GM12875 (cell line): ENCODE data around the gene MYLK.

ENCODE experiments used
- H3K4me3 ChIP-seq: one replicate; pipeline ENCODE4 v1.5.1; 2011; ENCODE audit warnings: low read depth, low read length, control low read depth
- TF ChIP-seq, protein P1 (sequence below): IDR thresholded peaks from 2 replicates; pipeline ENCODE4 v1.5.1; 2011; ENCODE audit warnings: low read depth, mild to moderate bottlenecking, control low read depth, inconsistent platforms, low read length, moderate library complexity, borderline replicate concordance; ENCODE audit not compliant: insufficient read depth

Gene MYLK

GRCh38 chr3:123790254-123791072 is 93.7 kb downstream of the MYLK start:
- TF ChIP-seq, protein P1, sequence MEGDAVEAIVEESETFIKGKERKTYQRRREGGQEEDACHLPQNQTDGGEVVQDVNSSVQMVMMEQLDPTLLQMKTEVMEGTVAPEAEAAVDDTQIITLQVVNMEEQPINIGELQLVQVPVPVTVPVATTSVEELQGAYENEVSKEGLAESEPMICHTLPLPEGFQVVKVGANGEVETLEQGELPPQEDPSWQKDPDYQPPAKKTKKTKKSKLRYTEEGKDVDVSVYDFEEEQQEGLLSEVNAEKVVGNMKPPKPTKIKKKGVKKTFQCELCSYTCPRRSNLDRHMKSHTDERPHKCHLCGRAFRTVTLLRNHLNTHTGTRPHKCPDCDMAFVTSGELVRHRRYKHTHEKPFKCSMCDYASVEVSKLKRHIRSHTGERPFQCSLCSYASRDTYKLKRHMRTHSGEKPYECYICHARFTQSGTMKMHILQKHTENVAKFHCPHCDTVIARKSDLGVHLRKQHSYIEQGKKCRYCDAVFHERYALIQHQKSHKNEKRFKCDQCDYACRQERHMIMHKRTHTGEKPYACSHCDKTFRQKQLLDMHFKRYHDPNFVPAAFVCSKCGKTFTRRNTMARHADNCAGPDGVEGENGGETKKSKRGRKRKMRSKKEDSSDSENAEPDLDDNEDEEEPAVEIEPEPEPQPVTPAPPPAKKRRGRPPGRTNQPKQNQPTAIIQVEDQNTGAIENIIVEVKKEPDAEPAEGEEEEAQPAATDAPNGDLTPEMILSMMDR, result no peak
- H3K4me3 ChIP-seq, result no peak overlapping the region

DNA sequence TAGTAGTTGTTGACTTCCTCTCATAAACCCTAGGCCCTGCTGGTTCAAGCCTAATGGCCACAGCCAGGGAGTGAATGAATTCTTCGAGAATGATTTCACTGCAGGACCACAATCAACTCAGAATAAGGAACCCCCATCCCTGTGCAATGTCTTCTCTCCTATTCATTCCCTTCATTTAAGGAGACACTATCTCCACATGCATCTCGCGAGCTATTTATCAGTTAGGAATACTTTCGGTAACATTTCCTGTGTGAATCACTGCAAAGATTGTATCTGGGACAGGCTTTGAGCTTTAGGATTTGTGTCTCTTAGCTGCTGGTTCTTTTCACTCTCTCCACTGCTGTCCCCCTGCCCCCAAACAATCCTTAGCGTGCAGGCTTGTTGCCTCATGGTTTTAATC is 94.4 kb downstream of the MYLK start:
- no peak overlapping the region for H3K4me3 ChIP-seq
- TF ChIP-seq, protein P1, result no peak

- TF ChIP-seq, protein P1, result no peak
- no peak overlapping the region for H3K4me3 ChIP-seq
Observed at GRCh38 chr3:123789160-123789559, 95.0 kb downstream of the MYLK start.

DNA sequence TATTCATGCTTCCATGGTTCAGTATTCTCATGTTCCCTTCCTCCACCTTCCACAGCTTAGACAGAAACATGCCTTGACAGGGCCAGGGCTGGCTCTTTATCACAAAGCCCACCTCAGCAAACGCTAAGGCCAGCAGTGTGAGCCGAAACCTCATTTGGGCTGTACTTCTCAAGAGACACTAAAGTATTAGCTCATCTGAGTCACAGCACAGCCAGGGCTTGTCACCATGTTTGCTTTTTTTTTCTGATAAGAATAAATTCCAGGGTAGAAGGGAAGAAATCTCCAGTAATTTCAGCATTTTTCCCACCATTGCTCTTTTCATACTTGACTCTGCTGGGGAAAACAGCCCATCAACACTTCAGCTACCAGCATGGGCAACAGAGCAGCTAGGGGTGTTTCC is 95.4 kb downstream of the MYLK start:
- no peak overlapping the region for H3K4me3 ChIP-seq
- TF ChIP-seq, protein P1, result no peak

DNA sequence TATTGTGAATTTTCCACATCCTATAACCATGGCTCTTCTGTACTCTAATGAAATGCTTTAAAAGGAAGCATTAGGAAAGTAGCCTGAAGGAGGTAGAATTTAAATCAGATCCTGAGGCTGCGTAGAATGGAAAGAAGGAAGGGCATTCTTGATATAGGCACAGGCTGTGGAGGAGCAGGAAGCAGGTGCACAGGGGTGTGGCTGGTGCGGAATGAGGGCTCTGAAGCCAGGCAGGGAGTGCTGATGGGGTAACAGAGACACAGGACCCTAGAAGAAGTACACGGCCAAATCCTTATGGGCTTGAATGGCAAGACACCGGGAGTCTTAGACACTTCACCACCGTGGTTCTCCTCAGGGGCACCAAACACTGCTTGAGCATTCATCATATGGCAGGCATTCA is 97.0 kb downstream of the MYLK start:
- H3K4me3 ChIP-seq, result no peak overlapping the region
- TF ChIP-seq, protein P1, result no peak

GRCh38 chr3:123785602-123786001 is 98.5 kb downstream of the MYLK start:
- TF ChIP-seq, protein P1, result no peak
- no peak overlapping the region for H3K4me3 ChIP-seq

GRCh38 chr3:123783811-123784210 is 100.3 kb downstream of the MYLK start:
- TF ChIP-seq, protein P1, result no peak
- H3K4me3 ChIP-seq, result no peak overlapping the region
